ENCODE measurements around the gene RGS3. TPM values are rescaled to one million over a fixed set of nuclear protein-coding genes. Genes with fewer than 3 reads are reported as not detected.

The RGS3 gene
- total and polyA plus RNA-seq, 10 of the 15 experiments (the other 5 are each of a cell fraction or from before 2014, with no cell fraction given), result 2.9 to 138 (median 28.8) TPM

GRCh38 chr9:113507256-113507655 lies 43.7 kb downstream of the RGS3 start:
- H3K4me2 ChIP-seq (ENCODE audit: control insufficient read depth, insufficient read depth), result no peak overlapping the region
- H3K36me3 ChIP-seq (ENCODE audit: control insufficient read depth in 2 of 2, insufficient read depth in 2 of 2, low read length in 1 of 2), result no peaks in the 10 kb centered on the region
- DNase-seq (ENCODE audit: low read depth, low spot score), result no peak
- WGBS (ENCODE audit: insufficient coverage, insufficient replicate concordance, low lambda C conversion rate, missing lambda C conversion rate), result 79% methylated on average over 19 of the region's 19 CpGs
- H2AFZ ChIP-seq (ENCODE audit: control insufficient read depth, low read depth, low read length), result no peak overlapping the region
- TF ChIP-seq TARDBP (IDR thresholded peaks at IDR 0.05; ENCODE audit: borderline replicate concordance) (no peak), SMAD5 (IDR thresholded peaks at IDR 0.05; ENCODE audit: low read depth) (no peak), PBX3 (IDR thresholded peaks at IDR 0.05; ENCODE audit: insufficient replicate concordance, low read depth, low read length) (no peak), EZH2 (IDR thresholded peaks at IDR 0.05; ENCODE audit: borderline replicate concordance, control insufficient read depth, low read depth, low read length) (no peak), PML (IDR thresholded peaks at IDR 0.05; ENCODE audit: low read length) (no peak), PAX5 (IDR thresholded peaks at IDR 0.05; ENCODE audit: borderline replicate concordance, low read depth, low read length) (no peak), GABPA (IDR thresholded peaks at IDR 0.05; ENCODE audit: low read depth) (no peak)
- TF ChIP-seq, protein P1, sequence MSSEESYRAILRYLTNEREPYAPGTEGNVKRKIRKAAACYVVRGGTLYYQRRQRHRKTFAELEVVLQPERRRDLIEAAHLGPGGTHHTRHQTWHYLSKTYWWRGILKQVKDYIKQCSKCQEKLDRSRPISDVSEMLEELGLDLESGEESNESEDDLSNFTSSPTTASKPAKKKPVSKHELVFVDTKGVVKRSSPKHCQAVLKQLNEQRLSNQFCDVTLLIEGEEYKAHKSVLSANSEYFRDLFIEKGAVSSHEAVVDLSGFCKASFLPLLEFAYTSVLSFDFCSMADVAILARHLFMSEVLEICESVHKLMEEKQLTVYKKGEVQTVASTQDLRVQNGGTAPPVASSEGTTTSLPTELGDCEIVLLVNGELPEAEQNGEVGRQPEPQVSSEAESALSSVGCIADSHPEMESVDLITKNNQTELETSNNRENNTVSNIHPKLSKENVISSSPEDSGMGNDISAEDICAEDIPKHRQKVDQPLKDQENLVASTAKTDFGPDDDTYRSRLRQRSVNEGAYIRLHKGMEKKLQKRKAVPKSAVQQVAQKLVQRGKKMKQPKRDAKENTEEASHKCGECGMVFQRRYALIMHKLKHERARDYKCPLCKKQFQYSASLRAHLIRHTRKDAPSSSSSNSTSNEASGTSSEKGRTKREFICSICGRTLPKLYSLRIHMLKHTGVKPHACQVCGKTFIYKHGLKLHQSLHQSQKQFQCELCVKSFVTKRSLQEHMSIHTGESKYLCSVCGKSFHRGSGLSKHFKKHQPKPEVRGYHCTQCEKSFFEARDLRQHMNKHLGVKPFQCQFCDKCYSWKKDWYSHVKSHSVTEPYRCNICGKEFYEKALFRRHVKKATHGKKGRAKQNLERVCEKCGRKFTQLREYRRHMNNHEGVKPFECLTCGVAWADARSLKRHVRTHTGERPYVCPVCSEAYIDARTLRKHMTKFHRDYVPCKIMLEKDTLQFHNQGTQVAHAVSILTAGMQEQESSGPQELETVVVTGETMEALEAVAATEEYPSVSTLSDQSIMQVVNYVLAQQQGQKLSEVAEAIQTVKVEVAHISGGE (CRISPR knock-in tag; IDR thresholded peaks at IDR 0.05), result no peak
- no peaks in the 10 kb centered on the region for H3K79me2 ChIP-seq (ENCODE audit: control insufficient read depth, insufficient read depth, low read length)
- FAIRE-seq, result no peak
- intact Hi-C loops (cut with micrococcal nuclease; ENCODE audit: unreplicated experiment), result no loop called here
- no peak overlapping the region for H3K27ac ChIP-seq (ENCODE audit: control insufficient read depth, insufficient read depth)
- ChIA-PET RAD21 (ENCODE audit: unreplicated experiment) (interaction anchor here (1.0 kb wide), 1 partner anchor 61 kb away, joined by 3 read pairs; no protein-coding TSS in a partner anchor), POLR2A (interaction anchor here (0.7 kb wide), 1 partner anchor 17 kb away, joined by 3 read pairs; no protein-coding TSS in a partner anchor), CTCF (interaction anchor here (0.6 to 3.7 kb wide), 5 partner anchors 10 to 201 kb away, joined by 3 to 18 read pairs (median 4); no protein-coding TSS in a partner anchor), SMC1A (ENCODE audit: uncharacterized antibody, unreplicated experiment) (interaction anchor here (1.4 to 4.1 kb wide), 2 partner anchors 10 to 15 kb away, joined by 5 to 16 read pairs; no protein-coding TSS in a partner anchor)
- H3K4me3 ChIP-seq, result no peak overlapping the region
- H3K27me3 ChIP-seq (replicated peaks in 1 of 2; ENCODE audit: control insufficient read depth in 2 of 2, insufficient read depth in 2 of 2, low read length in 1 of 2), result no peaks in the 10 kb centered on the region
- no peaks in the 10 kb centered on the region for H4K20me1 ChIP-seq (ENCODE audit: control insufficient read depth, insufficient read depth)
- H3K4me1 ChIP-seq (ENCODE audit: control insufficient read depth, insufficient read depth, low read length), result peaks cover 23% of the 10 kb centered on the region
- H3K9me3 ChIP-seq (replicated peaks; ENCODE audit: control insufficient read depth, insufficient read depth, low read length), result no peaks in the 10 kb centered on the region
- no peak for ATAC-seq
- in situ Hi-C loops (cut with MboI), result no loop called here
- no peak overlapping the region for H3K9ac ChIP-seq (ENCODE audit: control insufficient read depth, insufficient read depth, low read length)
- no TSS peak for BruUV-seq (replicated peaks)

All from GM12878 (cell line).